ENCODE measurements around the gene MPDU1.
A peak's percentile ranks its signal among the peaks of the same experiment; 100 is the strongest.

The MPDU1 gene

DNA sequence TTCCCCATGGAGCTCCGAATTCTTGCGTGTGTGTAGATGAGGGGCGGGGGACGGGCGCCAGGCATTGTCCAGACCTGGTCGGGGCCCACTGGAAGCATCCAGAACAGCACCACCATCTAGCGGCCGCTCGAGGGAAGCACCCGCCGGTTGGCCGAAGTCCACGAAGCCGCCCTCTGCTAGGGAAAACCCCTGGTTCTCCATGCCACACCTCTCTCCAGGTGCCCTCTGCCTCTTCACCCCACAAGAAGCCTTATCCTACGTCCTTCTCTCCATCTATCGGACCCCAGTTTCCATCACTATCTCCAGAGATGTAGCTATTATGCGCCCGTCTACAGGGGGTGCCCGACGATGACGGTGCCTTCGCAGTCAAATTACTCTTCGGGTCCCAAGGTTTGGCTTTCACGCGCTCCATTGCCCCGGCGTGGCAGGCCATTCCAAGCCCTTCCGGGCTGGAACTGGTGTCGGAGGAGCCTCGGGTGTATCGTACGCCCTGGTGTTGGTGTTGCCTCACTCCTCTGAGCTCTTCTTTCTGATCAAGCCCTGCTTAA is 22.6 kb upstream of the MPDU1 start:
- DNase-seq, result peak; percentile 33

DNA sequence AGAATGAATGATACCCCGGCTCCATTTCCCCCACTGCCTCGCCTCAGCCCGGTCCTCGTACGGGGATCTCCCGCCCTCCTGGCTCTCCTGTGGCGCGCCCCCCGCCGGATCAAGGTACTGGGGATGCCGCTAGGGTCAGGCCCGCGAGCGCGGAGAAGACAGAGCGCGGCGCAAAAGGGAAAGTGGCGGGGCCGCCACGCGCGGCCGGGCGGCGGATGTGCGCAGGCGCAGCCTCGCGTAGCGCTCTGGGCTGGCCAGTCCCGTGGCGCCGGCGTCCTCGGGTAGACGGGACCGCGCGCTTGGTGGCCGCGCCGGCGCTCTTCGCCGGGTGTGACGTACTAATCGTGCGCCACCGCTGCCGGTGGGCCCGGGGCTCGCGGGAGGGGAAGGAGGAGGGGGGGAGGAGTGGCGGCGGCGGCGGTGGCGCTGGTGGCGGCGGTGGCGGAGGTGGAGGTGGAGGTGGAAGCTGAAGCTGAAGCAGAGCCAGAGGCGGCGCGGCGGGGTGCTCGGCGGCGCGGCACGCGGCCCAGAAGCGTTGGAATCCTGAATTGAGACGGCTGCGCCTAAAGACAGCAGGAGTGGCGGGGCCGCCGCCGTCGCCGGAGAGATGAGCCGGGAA is 22.0 kb upstream of the MPDU1 start, which contains the start of gene SENP3:
TSS of gene SENP3 (plus strand) at position 331 of the 619 bp plus-strand sequence. CDS start 1,158 bp downstream, outside the sequence.
- DNase-seq, result no peak

DNA sequence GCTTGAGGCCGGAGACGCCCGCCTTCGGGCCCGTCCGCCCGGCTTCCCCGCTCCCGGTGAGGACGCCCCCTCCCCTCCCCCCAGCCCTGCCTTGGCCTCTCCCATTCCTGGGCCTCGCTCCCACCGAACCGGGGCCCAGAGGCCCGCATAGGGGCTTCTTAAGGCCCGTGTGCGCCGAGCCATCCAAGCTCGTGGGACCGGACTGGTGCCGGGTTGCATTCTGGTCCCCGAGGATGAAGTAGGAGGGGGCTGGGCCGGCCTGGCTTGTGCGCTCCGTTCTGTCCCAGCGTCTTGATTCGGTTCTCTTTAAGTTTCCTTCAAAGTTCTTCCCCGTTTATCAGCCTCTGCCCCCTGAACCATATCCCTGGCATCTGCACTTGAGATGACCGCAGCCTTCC is 21.4 kb upstream of the MPDU1 start:
- DNase-seq, result no peak

DNA sequence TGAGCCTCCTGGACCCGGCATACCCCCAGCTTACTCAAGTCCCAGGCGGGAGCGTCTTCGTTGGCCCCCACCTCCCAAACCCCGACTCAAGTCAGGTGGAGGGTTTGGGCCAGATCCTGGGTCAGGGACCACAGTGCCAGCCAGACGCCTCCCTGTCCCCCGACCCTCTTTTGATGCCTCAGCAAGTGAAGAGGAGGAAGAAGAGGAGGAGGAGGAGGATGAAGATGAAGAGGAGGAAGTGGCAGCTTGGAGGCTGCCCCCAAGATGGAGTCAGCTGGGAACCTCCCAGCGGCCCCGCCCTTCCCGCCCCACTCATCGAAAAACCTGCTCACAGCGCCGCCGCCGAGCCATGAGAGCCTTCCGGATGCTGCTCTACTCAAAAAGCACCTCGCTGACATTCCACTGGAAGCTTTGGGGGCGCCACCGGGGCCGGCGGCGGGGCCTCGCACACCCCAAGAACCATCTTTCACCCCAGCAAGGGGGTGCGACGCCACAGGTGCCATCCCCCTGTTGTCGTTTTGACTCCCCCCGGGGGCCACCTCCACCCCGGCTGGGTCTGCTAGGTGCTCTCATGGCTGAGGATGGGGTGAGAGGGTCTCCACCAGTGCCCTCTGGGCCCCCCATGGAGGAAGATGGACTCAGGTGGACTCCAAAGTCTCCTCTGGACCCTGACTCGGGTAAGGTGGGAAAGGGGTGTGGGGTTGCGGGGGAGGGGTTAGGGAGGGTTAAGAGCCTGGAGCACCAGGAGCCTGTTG is 20.4 kb upstream of the MPDU1 start:
- no peak for DNase-seq

DNA sequence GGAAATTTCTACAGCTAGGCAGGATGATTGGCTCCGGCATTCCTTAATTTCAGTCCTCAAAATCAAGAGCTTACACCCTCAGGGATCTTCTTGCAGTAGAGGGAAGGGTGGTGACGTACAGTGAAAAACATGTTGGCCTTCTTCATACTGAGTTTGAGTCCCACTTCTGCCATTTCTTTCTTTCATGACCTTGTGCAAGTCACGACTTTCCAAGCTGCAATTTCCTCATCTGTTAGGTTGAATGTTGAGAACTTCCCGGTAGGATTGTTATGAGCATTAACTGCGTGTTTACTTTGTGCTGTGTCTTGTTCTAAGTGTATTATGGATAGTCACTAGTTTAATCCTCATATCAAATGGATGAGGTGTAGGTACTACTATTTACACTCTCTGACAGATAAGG is 14.1 kb upstream of the MPDU1 start:
- DNase-seq, result no peak

DNA sequence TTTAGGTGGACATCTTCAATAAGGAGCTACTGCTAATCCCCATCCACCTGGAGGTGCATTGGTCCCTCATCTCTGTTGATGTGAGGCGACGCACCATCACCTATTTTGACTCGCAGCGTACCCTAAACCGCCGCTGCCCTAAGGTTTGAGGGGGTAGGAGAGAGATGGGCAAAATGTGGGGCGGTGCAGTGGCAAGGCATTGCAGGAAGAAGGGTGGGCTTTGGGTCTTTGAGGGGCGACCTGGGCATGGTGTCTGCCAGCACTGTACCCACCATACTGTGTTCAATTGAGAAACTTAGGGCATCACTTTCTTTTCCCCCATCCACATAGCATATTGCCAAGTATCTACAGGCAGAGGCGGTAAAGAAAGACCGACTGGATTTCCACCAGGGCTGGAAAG is 13.3 kb upstream of the MPDU1 start:
- DNase-seq, result no peak

DNA sequence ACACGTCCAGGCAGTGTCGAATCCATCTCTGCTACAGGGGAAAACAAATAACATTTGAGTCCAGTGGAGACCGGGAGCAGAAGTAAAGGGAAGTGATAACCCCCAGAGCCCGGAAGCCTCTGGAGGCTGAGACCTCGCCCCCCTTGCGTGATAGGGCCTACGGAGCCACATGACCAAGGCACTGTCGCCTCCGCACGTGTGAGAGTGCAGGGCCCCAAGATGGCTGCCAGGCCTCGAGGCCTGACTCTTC is 11.4 kb upstream of the MPDU1 start:
- DNase-seq, result no peak

DNA sequence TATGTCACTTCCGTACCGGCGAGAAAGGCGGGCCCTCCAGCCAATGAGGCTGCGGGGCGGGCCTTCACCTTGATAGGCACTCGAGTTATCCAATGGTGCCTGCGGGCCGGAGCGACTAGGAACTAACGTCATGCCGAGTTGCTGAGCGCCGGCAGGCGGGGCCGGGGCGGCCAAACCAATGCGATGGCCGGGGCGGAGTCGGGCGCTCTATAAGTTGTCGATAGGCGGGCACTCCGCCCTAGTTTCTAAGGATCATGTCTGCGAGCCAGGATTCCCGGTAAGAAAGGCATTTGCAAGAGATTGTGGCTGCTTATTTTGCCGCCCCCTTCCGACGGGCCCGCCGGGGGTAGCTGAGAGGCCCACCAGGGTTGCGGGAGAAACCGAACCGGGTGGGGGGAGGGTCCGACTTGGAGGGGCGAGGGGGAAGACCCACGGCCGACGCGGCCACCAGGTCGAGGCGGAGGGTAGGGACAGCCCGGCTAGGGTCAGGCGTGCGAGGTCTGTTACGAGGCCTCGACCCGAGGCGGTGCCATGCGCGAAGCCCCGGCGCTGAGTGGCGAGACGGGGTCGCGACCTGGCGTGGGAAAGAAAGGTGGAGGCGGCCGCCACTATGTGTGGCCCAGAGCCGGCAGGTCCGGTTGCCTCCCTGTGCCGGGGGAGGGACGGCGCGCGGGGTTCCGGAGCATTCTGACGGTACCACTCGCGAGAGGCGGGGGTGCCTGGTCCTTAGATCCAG is 10.9 kb upstream of the MPDU1 start:
- DNase-seq, result peak; percentile 89

DNA sequence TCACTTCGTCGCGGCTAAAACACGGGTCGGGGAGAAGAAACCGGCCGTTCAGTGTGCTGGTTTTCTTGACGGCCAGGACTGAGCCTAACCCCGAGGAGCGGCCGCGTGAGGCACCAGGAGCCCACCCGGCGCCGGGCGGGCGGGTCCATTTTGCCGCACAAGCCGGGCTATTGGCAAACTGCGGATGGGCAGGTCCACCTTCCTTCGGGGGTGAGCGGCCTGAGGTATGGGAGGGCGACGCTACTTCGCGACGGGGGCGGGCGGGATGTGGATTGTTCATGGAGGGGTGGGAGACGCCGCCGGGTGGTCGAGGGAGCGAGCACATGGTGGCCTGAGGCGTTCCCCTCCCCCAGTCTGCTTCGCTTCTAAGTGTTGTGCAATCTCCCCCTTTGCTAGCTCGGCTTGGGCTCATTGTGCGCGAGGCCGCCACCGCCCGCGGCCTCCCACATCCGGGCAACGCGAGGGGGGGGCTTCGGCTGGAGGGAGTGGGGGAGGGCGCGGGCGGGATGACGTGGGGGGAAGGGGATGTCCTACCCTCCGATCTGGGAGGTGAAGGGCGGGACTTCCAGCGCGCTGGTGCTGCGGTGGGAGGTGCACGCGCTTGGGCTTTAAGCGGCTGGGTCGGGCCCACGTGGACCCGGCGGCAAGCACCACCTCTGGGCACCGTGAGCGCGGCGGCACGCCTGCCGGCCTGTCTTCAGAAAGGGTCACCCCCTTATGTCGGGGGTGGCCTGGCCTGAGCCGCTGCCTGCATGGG is 10.2 kb upstream of the MPDU1 start:
- no peak for DNase-seq

DNA sequence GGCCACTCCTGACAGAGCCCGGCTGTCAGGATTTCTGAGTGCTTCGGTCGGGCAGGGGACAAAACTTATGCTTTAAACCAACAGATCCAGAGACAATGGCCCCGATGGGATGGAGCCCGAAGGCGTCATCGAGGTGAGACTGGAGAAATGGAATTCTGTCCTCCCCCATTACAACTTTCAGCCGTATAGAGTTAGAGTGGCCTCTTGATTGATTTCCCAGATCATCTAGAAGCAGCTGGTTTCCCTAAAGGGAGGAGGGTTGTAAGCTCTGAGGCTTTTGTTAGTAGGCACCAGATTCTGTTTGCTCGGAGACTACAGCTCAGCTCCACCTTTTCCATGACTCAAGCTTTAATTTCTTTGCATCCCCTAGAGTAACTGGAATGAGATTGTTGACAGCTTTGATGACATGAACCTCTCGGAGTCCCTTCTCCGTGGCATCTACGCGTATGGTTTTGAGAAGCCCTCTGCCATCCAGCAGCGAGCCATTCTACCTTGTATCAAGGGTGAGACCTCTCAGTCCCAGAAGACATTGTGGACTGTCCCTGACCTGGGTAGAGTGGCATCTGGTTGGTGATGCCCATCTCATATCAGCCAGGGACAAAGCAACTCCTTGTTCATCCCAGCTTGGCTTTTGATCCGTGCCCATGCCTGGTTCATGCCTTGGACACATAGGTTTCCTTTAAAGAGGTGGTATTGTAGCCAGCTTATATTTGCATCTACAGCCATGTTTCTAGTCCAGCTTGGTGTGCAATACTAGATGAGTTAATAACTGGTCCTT is 9.3 kb upstream of the MPDU1 start:
- no peak for DNase-seq

DNA sequence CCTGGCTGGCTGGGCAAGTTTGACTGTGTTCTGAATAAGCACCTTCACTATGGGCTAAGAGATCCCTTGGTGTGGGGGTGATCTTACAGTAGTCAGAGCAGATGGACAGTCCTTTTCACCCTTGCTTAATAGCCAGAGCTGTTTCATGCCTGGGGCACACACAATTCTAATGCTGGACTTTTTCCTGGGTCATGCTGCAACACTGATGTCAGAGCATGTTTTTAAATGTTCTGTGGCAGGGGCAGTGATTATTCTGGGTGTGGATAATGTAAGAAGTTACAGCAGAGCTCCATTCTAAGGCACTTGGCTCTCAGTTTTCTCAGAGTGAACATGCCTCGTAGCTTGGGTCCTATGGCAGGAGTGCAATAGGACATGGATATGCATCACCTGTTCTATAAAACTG is 8.2 kb upstream of the MPDU1 start:
- no peak for DNase-seq

DNA sequence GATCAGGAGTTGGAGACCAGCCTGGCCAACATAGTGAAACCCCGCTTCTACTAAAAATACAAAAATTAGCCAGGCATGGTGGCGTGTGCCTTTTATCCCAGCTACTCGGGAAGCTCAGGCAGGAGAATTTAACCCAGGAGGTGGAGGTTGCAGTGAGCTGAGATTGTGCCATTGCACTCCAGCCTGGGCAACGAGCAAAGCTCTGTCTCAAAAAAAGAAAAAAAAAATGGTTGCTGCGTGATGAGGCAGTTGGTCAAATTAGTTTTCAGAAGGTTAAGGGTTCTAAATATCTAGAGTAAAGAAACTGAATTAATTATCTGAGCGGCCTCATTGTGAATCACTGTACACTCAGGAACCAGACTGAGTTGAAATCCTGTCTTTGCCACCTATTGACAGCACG is 7.7 kb upstream of the MPDU1 start:
- no peak for DNase-seq

DNA sequence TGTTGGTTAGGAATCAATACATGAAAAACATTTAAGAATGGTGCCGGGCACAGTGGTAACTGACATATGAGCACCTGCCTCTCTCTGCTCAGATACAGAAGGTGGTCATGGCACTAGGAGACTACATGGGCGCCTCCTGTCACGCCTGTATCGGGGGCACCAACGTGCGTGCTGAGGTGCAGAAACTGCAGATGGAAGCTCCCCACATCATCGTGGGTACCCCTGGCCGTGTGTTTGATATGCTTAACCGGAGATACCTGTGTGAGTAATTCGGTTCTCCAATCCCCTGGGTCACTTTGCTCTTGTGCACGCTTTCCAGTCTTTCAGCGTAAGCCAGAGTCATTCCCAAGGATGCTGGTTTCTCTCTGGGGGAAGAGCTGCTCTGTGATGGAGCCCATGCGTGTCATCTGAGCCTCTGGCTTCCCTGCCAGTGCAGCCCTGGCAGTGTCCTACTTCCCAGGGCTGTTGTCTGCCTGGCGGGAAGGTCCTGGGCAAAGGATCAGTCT is 7.2 kb upstream of the MPDU1 start:
- no peak for DNase-seq

DNA sequence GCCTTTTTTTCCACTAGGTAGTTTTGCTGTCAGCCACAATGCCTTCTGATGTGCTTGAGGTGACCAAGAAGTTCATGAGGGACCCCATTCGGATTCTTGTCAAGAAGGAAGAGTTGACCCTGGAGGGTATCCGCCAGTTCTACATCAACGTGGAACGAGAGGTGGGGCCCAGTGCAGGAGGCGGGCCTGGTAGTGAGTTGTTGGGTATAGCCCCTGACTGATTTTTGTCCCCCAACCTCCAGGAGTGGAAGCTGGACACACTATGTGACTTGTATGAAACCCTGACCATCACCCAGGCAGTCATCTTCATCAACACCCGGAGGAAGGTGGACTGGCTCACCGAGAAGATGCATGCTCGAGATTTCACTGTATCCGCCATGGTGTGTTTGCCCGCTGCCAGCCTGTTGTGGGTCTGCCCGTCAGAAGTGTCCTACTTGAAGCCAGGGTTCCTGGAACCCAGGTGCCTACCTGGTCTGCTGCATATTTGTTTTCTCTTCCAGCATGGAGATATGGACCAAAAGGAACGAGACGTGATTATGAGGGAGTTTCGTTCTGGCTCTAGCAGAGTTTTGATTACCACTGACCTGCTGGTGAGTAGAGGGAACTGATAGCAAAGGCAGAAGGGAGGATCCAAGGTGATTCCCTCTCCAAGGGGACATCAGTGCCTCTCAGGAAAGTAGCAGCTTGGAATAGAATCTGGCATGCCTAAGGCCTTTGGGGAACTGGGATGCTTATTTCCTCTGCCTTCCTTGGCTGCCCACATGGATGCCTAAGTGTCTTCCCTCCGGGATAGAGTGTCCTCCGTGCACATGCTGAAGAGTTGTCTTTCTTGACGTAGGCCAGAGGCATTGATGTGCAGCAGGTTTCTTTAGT is 6.1 kb upstream of the MPDU1 start:
- no peak for DNase-seq

DNA sequence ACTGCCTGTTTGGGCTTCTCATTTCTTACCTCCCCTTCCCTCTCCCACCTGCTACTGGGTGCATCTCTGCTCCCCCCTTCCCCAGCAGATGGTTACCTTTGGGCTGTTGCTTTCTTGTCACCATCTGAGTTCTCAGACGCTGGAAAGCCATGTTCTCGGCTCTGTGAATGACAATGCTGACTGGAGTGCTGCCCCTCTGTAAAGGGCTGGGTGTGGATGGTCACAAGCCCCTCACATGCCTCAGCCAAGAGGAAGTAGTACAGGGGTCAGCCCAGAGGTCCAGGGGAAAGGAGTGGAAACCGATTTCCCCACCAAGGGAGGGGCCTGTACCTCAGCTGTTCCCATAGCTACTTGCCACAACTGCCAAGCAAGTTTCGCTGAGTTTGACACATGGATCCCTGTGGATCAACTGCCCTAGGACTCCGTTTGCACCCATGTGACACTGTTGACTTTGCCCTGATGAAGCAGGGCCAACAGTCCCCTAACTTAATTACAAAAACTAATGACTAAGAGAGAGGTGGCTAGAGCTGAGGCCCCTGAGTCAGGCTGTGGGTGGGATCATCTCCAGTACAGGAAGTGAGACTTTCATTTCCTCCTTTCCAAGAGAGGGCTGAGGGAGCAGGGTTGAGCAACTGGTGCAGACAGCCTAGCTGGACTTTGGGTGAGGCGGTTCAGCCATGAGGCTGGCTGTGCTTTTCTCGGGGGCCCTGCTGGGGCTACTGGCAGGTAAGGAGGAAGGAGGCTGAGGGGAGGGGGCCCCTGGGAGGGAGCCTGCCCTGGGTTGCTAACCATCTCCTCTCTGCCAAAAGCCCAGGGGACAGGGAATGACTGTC is 4.4 kb upstream of the MPDU1 start, which contains the start of gene CD68:
TSS of gene CD68 (plus strand) at position 638 of the 833 bp plus-strand sequence. CDS start at position 678, 40 bp downstream.
- no peak for DNase-seq

DNA sequence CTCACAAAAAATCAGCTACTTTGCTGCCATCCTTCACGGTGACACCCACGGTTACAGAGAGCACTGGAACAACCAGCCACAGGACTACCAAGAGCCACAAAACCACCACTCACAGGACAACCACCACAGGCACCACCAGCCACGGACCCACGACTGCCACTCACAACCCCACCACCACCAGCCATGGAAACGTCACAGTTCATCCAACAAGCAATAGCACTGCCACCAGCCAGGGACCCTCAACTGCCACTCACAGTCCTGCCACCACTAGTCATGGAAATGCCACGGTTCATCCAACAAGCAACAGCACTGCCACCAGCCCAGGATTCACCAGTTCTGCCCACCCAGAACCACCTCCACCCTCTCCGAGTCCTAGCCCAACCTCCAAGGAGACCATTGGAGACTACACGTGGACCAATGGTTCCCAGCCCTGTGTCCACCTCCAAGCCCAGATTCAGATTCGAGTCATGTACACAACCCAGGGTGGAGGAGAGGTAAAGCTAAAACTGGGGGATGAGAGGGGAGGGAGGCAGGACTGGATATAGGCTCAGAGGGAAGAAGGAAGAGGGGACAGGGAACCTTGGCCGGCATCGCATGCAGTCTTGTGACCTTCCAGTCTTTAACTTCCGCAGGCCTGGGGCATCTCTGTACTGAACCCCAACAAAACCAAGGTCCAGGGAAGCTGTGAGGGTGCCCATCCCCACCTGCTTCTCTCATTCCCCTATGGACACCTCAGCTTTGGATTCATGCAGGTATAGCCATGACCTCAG is 3.6 kb upstream of the MPDU1 start:
- no peak for DNase-seq

DNA sequence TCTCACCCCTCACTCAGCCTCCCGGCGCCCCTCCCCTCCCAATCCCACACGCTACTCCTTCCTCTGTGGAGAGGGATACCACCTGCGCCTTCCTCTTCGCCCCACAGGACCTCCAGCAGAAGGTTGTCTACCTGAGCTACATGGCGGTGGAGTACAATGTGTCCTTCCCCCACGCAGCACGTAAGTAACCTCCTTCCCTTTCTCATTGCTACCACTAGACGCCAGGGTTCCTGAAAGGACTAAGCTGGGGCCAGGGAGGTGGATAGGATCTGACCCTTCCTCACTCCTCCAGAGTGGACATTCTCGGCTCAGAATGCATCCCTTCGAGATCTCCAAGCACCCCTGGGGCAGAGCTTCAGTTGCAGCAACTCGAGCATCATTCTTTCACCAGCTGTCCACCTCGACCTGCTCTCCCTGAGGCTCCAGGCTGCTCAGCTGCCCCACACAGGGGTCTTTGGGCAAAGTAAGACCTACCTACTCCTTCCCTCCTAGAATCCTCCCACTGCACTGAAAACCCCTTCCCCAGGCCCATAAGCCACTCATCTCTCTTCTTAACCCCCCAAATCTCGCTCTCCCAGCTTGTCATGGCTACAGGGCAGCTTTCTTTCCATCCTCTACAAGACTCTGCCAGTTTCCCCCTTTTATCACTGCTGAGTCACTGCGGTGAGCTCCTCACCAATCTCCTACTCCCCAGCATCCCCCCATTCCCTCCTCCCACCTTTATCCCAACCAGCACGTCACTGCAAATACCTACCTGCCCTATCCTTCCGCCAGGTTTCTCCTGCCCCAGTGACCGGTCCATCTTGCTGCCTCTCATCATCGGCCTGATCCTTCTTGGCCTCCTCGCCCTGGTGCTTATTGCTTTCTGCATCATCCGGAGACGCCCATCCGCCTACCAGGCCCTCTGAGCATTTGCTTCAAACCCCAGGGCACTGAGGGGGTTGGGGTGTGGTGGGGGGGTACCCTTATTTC is 2.8 kb upstream of the MPDU1 start:
- DNase-seq, result no peak

Measured in NCI-H526 treated with DMSO at 0.1 percent for 48 hours (cell line).